ENCODE results near the gene MYO6. TPM values are rescaled to one million over a fixed set of nuclear protein-coding genes. Genes with fewer than 3 reads are reported as not detected.
A peak's percentile ranks its signal among the peaks of the same experiment; 100 is the strongest.

Gene MYO6
- polyA plus RNA-seq, 1 experiment, result 13.7 TPM

- DNase-seq (ENCODE audit: low read depth, low spot score), result no peak
- Histone ChIP-seq H3K27me3 (ENCODE audit: control insufficient read depth, insufficient read depth, low read length) (no peaks in the 10 kb centered on the region), H3K27ac (ENCODE audit: low read depth, low read length) (no peak overlapping the region), H3K9me3 (ENCODE audit: control insufficient read depth, insufficient read depth, low read length) (no peaks in the 10 kb centered on the region), H3K4me3 (ENCODE audit: low read depth, low read length) (no peak overlapping the region)
- no peak for TF ChIP-seq CTCF (IDR thresholded peaks at IDR 0.05; ENCODE audit: low read depth, low read length)
- CTCF ChIA-PET, result interaction anchor here (2.6 kb wide), 1 partner anchor 15 kb away, joined by 13 read pairs; no protein-coding TSS in a partner anchor
- POLR2A ChIA-PET, result no interaction called here
Observed at GRCh38 chr6:75870389-75870788, 121.3 kb downstream of the MYO6 start.

- ChIA-PET POLR2A (no interaction called here), CTCF (interaction anchor here (0.8 to 7.7 kb wide), 2 partner anchors 18 to 19 kb away, joined by 3 to 87 read pairs; no protein-coding TSS in a partner anchor)
- no peak overlapping the region for H3K4me3 ChIP-seq (ENCODE audit: low read depth, low read length)
- no peak for DNase-seq (ENCODE audit: low read depth, low spot score)
- H3K27me3 ChIP-seq (ENCODE audit: control insufficient read depth, insufficient read depth, low read length), result no peaks in the 10 kb centered on the region
- no peak for TF ChIP-seq CTCF (IDR thresholded peaks at IDR 0.05; ENCODE audit: low read depth, low read length)
- no peaks in the 10 kb centered on the region for H3K9me3 ChIP-seq (ENCODE audit: control insufficient read depth, insufficient read depth, low read length)
- no peak overlapping the region for H3K27ac ChIP-seq (ENCODE audit: low read depth, low read length)
Observed at GRCh38 chr6:75874224-75874623, 125.2 kb downstream of the MYO6 start.

- H3K27ac ChIP-seq (ENCODE audit: low read depth, low read length), result no peak overlapping the region
- no peak overlapping the region for H3K4me3 ChIP-seq (ENCODE audit: low read depth, low read length)
- CTCF ChIA-PET, result interaction anchor here (1.5 to 7.7 kb wide), 3 partner anchors 16 to 1588 kb away, joined by 4 to 87 read pairs (median 23); no protein-coding TSS in a partner anchor
- POLR2A ChIA-PET, result no interaction called here
- no peak for TF ChIP-seq CTCF (IDR thresholded peaks at IDR 0.05; ENCODE audit: low read depth, low read length)
- no peak for DNase-seq (ENCODE audit: low read depth, low spot score)
- no peaks in the 10 kb centered on the region for H3K9me3 ChIP-seq (ENCODE audit: control insufficient read depth, insufficient read depth, low read length)
- no peaks in the 10 kb centered on the region for H3K27me3 ChIP-seq (ENCODE audit: control insufficient read depth, insufficient read depth, low read length)
Observed at GRCh38 chr6:75876152-75876551, 127.1 kb downstream of the MYO6 start.

GRCh38 chr6:75880305-75880704, 131.3 kb downstream of the MYO6 start:
- ChIA-PET CTCF (interaction anchor here (1.3 to 7.7 kb wide), 4 partner anchors 12 to 54 kb away, joined by 4 to 87 read pairs (median 7); no protein-coding TSS in a partner anchor), POLR2A (no interaction called here)
- DNase-seq (ENCODE audit: low read depth, low spot score), result no peak
- Histone ChIP-seq H3K9me3 (ENCODE audit: control insufficient read depth, insufficient read depth, low read length) (no peaks in the 10 kb centered on the region), H3K27me3 (ENCODE audit: control insufficient read depth, insufficient read depth, low read length) (no peaks in the 10 kb centered on the region), H3K27ac (ENCODE audit: low read depth, low read length) (no peak overlapping the region), H3K4me3 (ENCODE audit: low read depth, low read length) (no peak overlapping the region)
- TF ChIP-seq CTCF (IDR thresholded peaks at IDR 0.05; ENCODE audit: low read depth, low read length), result no peak

DNA sequence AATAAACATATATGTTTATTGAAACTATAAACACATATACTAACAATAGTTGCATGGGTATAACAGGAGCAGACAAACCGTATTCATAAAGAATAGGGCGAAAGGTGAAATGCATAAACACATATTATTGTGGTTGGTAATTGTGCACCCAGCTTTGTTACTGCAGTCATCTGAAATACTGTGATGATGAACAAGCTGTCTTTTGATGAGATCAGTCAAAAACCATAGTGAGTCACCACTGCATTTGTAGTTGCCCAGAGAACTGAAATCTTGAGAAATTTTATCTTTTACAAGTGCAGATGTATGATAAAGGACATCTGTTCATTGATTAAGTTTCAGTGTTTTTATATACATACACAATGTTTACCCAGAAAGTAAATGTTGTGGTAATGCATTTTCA, 133.7 kb downstream of the MYO6 start:
- CTCF ChIA-PET, result interaction anchor here (3.2 kb wide), 1 partner anchor 11 kb away, joined by 35 read pairs; no protein-coding TSS in a partner anchor
- Histone ChIP-seq H3K27me3 (ENCODE audit: control insufficient read depth, insufficient read depth, low read length) (no peaks in the 10 kb centered on the region), H3K4me3 (ENCODE audit: low read depth, low read length) (no peak overlapping the region), H3K9me3 (ENCODE audit: control insufficient read depth, insufficient read depth, low read length) (no peaks in the 10 kb centered on the region), H3K27ac (ENCODE audit: low read depth, low read length) (no peak overlapping the region)
- POLR2A ChIA-PET, result no interaction called here
- DNase-seq (ENCODE audit: low read depth, low spot score), result peak; percentile 21
- TF ChIP-seq CTCF (IDR thresholded peaks at IDR 0.05; ENCODE audit: low read depth, low read length), result no peak
